ENCODE data around the gene CDS2.

CDS2 gene

DNA sequence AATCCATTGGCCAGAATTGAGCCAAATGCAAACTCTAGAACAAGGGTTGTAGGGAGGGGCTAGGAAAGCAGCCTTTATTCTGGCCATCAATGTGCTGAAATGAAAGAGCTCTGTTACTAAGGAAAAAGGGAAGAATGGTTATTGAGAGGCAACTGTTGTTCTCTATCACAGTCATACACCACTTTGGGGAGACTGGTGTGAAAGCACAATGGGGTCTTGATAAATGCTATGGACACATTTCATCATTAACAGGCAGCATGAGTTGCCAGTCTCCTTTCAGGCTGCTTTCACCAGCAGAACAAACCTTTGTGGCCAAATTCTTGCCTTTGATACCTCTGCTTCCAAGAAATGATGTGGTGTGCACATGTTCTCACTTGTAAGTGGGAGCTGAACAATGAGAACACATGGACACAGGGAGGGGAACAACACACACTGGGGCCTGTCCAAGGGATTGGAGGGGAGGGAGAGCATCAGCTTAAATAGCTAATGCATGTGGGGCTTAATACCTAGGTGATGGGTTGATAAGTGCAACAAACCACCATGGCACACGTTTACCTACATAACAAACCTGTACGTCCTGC is 86.2 kb downstream of the CDS2 start:
- DNase-seq (ENCODE audit: low read depth), result no peak

DNA sequence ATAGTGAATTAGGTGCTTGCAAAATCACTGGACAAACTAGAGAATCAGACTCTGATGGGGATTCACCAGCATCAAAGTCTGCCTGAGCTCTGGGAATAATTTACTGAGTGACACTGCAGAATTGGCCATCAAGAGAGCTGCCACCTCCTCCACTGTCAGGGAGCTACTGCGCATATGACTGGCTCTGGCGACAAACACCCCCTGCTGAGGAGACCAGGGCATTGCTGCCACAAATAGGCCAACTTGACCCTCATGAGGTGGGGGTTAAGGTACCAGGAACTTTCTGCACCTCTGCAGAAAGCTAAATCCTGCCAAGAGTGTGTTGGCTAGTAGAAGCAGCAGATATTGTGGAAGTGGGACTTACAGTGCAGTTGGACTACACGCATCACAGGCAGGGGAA is 88.0 kb downstream of the CDS2 start:
- DNase-seq (ENCODE audit: low read depth), result no peak

- no peak for DNase-seq (ENCODE audit: low read depth)
Observed at GRCh38 chr20:5215672-5216304, 89.0 kb downstream of the CDS2 start.

GRCh38 chr20:5216663-5217062 is 89.9 kb downstream of the CDS2 start:
- DNase-seq (ENCODE audit: low read depth), result no peak

DNA sequence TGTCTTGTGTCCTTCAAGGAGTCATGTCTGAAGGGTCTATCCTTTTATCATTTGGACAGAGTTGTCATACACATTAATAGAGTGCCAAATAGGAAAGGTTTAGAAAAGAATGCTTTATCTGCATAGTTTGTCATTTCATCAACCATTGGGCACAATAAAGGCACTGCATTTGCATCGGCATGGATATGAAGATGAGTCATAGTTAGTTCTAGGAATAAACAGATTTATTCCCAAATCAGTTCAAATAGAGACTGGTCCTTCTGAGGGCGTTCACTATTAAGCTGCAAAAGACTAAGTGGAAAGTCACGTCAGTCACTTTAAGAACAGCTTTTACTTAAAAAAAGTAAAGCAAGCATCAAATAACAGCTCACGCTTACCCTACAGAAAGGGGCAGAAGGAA is 90.8 kb downstream of the CDS2 start:
- DNase-seq (ENCODE audit: low read depth), result no peak

GRCh38 chr20:5220321-5221060 is 93.7 kb downstream of the CDS2 start:
- no peak for DNase-seq (ENCODE audit: low read depth)

DNA sequence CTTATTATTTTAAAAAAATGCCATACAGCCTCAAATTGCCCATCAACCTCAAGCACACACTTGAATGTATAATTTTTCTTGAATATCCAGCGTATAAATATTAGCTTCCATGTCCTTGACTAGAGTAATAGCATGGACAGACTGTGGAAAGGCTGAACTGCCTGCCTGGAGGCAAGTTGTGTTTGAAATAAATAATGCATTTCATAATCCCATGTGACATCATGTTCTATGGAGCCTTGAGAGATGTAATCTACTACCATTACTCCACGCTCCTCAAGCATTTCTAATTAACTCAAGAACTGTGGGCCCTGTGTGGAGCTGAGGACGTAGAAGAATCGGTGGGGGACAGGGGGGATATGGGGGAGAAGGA is 94.2 kb downstream of the CDS2 start:
- DNase-seq (ENCODE audit: low read depth), result no peak

- DNase-seq (ENCODE audit: low read depth), result peak; percentile 19
Observed at GRCh38 chr20:5222919-5223634, 96.3 kb downstream of the CDS2 start.

GRCh38 chr20:5230544-5230943 is 103.7 kb downstream of the CDS2 start:
- DNase-seq (ENCODE audit: low read depth), result no peak

- DNase-seq (ENCODE audit: low read depth), result no peak
Observed at GRCh38 chr20:5234158-5234557, 107.3 kb downstream of the CDS2 start.

DNA sequence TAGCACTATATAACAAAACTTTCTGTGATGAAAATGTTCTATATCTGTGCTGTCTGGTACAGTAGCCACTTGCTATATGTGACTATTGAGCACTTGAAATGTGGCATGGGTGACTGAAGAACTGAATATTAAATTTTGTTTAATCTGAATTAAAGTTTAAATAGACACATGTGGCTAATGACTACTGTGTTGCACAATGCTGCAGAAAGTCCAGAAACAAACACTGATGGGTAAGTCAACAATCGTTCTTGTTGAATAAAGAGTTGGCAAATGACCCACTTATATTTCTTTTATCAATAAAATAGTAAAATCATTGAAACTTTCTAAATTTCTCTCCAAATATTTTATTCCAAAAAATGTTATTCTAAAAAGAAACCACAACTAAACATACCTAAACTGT is 108.2 kb downstream of the CDS2 start:
- DNase-seq (ENCODE audit: low read depth), result no peak

All from HS-27A (cell line).